OCI-LY7 (cell line): ENCODE data around the gene SELENOV.

Source experiments
- CTCF ChIP-seq: fragments of 200-600 bp; sonication (generic); conservative IDR thresholded peaks from 2 replicates; pipeline ENCODE4 v1.5.1; 2014; ENCODE audit warnings: mild to moderate bottlenecking, antibody characterized with exemption, low read length, moderate library complexity, mixed read lengths
- EZH2phosphoT487 ChIP-seq: fragments of 200-600 bp; sonication (generic); IDR thresholded peaks from 2 replicates; pipeline ENCODE4 v1.6.1; 2018; ENCODE audit warnings: low read depth, borderline replicate concordance, mild to moderate bottlenecking, mixed run types, antibody characterized with exemption, low read length, moderate library complexity, mixed read lengths

DNA sequence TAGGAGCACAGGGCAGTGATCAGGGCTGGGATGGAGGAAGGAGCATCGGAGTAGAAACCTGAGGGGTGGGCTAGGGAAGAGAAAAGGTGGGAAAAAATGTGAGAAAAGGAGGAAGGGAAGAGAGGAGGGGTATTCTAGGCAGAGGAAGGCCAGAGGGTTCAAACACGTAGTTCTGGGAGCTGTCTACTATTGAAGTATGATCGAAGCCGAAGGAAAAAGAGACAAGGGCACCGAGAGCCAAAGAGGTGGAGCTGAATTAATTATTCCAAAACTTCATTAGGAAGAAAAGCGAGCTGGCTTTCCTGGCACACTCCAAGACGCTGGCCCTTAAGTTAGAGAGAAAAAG lies 8.4 kb upstream of the SELENOV start:
- no peak for TF ChIP-seq CTCF
- no peak for TF ChIP-seq EZH2phosphoT487
